ENCODE measurements around the gene DLG2. TPM values are rescaled to one million over a fixed set of nuclear protein-coding genes. Genes with fewer than 3 reads are reported as not detected.

The DLG2 gene
- polyA plus RNA-seq, 3 donors: 0.24 to 0.39 TPM; not detected in 1

DNA sequence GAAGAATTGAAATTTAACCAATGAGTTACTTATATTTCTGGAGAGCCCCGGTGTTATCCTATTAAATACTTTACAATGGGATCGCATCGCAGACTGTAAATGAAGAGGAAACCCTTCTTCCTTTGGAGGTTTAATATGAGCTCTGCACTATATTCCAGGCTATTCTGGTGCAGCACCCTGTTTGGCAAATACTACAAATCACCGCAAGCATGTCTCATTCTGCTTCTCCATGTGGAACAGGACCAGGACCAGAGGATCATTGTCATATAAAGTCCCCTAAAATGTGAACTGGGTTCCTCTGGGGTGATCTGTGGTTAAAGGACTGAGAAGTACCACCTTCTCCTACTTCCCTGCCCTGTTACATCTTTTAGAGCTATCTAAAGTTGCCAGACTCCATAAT is 703.7 kb downstream of the DLG2 start:
- no peaks in the 10 kb centered on the region for H3K4me1 ChIP-seq (ENCODE audit: control insufficient read depth in 1 of 2, insufficient read depth in 2 of 2, low read length in 2 of 2)
- H3K27ac Mint-ChIP-seq: no peak overlapping the region
- peaks cover 0 to 6% (median 2%) of the 10 kb centered on the region in 3 donors for H3K27me3 Mint-ChIP-seq (ENCODE audit: low read depth in 3 of 3)
- intact Hi-C loops (cut with micrococcal nuclease): no loop called here
- TF ChIP-seq, protein P1, sequence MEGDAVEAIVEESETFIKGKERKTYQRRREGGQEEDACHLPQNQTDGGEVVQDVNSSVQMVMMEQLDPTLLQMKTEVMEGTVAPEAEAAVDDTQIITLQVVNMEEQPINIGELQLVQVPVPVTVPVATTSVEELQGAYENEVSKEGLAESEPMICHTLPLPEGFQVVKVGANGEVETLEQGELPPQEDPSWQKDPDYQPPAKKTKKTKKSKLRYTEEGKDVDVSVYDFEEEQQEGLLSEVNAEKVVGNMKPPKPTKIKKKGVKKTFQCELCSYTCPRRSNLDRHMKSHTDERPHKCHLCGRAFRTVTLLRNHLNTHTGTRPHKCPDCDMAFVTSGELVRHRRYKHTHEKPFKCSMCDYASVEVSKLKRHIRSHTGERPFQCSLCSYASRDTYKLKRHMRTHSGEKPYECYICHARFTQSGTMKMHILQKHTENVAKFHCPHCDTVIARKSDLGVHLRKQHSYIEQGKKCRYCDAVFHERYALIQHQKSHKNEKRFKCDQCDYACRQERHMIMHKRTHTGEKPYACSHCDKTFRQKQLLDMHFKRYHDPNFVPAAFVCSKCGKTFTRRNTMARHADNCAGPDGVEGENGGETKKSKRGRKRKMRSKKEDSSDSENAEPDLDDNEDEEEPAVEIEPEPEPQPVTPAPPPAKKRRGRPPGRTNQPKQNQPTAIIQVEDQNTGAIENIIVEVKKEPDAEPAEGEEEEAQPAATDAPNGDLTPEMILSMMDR (IDR thresholded peaks at IDR 0.05): no peak
- H3K4me3 Mint-ChIP-seq: no peak overlapping the region
- H3K27ac ChIP-seq (ENCODE audit: low read depth in 1 of 2, low read length in 2 of 2): no peak overlapping the region
- no peak overlapping the region for H3K4me2 ChIP-seq (replicated peaks; ENCODE audit: extremely low read depth, low read length, poor library complexity, severe bottlenecking)
- no peaks in the 10 kb centered on the region for H4K20me1 ChIP-seq (ENCODE audit: insufficient read depth, low read length)
- H3K9me3 Mint-ChIP-seq: no peaks in the 10 kb centered on the region
- no peak overlapping the region for H3K4me3 ChIP-seq (replicated peaks in 1 of 3; ENCODE audit: low read depth in 2 of 3, low read length in 3 of 3)
- H3K36me3 Mint-ChIP-seq: no peaks in the 10 kb centered on the region
- no peaks in the 10 kb centered on the region for H3K79me2 ChIP-seq (ENCODE audit: insufficient read depth, low read length)
- no peak for DNase-seq
- no peaks in the 10 kb centered on the region for H3K9me3 ChIP-seq (replicated peaks in 1 of 2; ENCODE audit: control insufficient read depth in 1 of 2, insufficient read depth in 1 of 2, low read length in 2 of 2)
- WGBS (ENCODE audit: insufficient coverage): no CpG with 5 or more reads among the region's 4 CpGs
- H3K36me3 ChIP-seq (replicated peaks in 1 of 2; ENCODE audit: control insufficient read depth in 1 of 2, insufficient read depth in 2 of 2, low read length in 2 of 2): no peaks in the 10 kb centered on the region
- no peak overlapping the region for H2AFZ ChIP-seq (ENCODE audit: insufficient read depth, low read depth, low read length, poor library complexity, severe bottlenecking)
- H3K27me3 ChIP-seq (ENCODE audit: control insufficient read depth in 2 of 2, insufficient read depth in 2 of 2, low read length in 2 of 2): no peaks in the 10 kb centered on the region
- H3K9ac ChIP-seq (ENCODE audit: insufficient read depth, low read length, poor library complexity, severe bottlenecking): no peak overlapping the region
- H3K4me1 Mint-ChIP-seq: no peaks in the 10 kb centered on the region

DNA sequence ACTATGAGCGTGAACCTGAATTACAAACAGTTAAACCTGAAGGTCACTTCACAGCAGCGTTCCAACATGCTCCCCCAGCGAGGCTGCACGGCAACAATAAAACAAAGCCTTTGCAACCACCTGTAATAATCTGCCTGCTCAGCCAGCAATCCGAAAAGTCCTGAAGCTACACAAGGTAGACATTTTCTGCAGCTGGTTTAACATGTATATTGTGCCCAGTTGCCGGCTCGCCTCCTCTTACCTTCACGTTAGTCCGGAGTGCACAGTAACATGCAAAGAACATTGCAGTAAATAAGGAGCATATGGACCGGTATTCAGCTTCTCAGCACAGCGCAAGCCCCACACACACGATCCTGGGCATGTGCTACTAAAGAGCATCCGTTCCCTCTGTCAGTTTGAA is 704.3 kb downstream of the DLG2 start:
- Histone ChIP-seq H4K20me1 (ENCODE audit: insufficient read depth, low read length) (no peaks in the 10 kb centered on the region), H3K4me1 (ENCODE audit: control insufficient read depth in 1 of 2, insufficient read depth in 2 of 2, low read length in 2 of 2) (no peaks in the 10 kb centered on the region), H3K36me3 (replicated peaks in 1 of 2; ENCODE audit: control insufficient read depth in 1 of 2, insufficient read depth in 2 of 2, low read length in 2 of 2) (no peaks in the 10 kb centered on the region), H3K79me2 (ENCODE audit: insufficient read depth, low read length) (no peaks in the 10 kb centered on the region), H3K27me3 (ENCODE audit: control insufficient read depth in 2 of 2, insufficient read depth in 2 of 2, low read length in 2 of 2) (no peaks in the 10 kb centered on the region), H3K4me3 (replicated peaks in 1 of 3; ENCODE audit: low read depth in 2 of 3, low read length in 3 of 3) (no peak overlapping the region), H3K27ac (ENCODE audit: low read depth in 1 of 2, low read length in 2 of 2) (no peak overlapping the region), H3K9ac (ENCODE audit: insufficient read depth, low read length, poor library complexity, severe bottlenecking) (no peak overlapping the region), H3K4me2 (replicated peaks; ENCODE audit: extremely low read depth, low read length, poor library complexity, severe bottlenecking) (no peak overlapping the region), H3K9me3 (replicated peaks in 1 of 2; ENCODE audit: control insufficient read depth in 1 of 2, insufficient read depth in 1 of 2, low read length in 2 of 2) (no peaks in the 10 kb centered on the region), H2AFZ (ENCODE audit: insufficient read depth, low read depth, low read length, poor library complexity, severe bottlenecking) (no peak overlapping the region)
- Mint-ChIP-seq H3K36me3 (no peaks in the 10 kb centered on the region), H3K4me1 (no peaks in the 10 kb centered on the region), H3K27me3 (ENCODE audit: low read depth in 3 of 3) (peaks cover 0 to 6% (median 2%) of the 10 kb centered on the region in 3 donors), H3K27ac (peak overlapping the region in 1 of 7 donors; percentile 23), H3K4me3 (no peak overlapping the region), H3K9me3 (no peaks in the 10 kb centered on the region)
- intact Hi-C loops (cut with micrococcal nuclease): no loop called here
- TF ChIP-seq, protein P1 (IDR thresholded peaks at IDR 0.05): no peak
- 14% methylated on average over 11 of the region's 13 CpGs for WGBS (ENCODE audit: insufficient coverage)
- no peak for DNase-seq

Measured in CD14-positive monocyte (primary cell).